H1 (cell line): ENCODE measurements around the gene MLANA. TPM values are rescaled to one million over a fixed set of nuclear protein-coding genes. Genes with fewer than 3 reads are reported as not detected.

Experiments
- CTCF ChIA-PET: fragments of 300-600 bp; sonication (Branson Sonifier 250); formaldehyde crosslinking; loops from one replicate; lab custom pipeline; 2021; ENCODE audit not compliant: partially characterized antibody; lab: Charles Lee
- POLR2A ChIA-PET: fragments of 300-600 bp; sonication (Branson Sonifier 250); formaldehyde crosslinking; loops from one replicate; lab custom pipeline; 2021; ENCODE audit warnings: inconsistent platforms; ENCODE audit not compliant: partially characterized antibody; lab: Charles Lee
- DNase-seq, 2 experiments: peaks; one replicate each; pipeline versions ENCODE4 v3.0.0 to v3.0.0-alpha.2; 2010 to 2022; ENCODE audit warnings: low spot score in 2 of 2, low read depth in 1 of 2, mixed read lengths in 1 of 2
- FAIRE-seq: peaks from 2 replicates; lab custom pipeline; 2011; peaks lifted over from hg19 to GRCh38; lab: Jason Lieb, UNC
- H2AFZ ChIP-seq: 2 replicates; pipeline ENCODE4 v1.8.1; 2012; ENCODE audit warnings: low read length, inconsistent platforms
- H2AK5ac ChIP-seq: 2 replicates; pipeline ENCODE4 v1.6.1; 2013; ENCODE audit warnings: low read depth, low read length
- H2BK120ac ChIP-seq: replicated peaks from 2 replicates; pipeline ENCODE3; 2013; ENCODE audit warnings: low read depth, low read length, inconsistent platforms
- H2BK12ac ChIP-seq: 2 replicates; pipeline ENCODE4 v1.6.1; 2013; ENCODE audit warnings: low read depth, low read length
- H2BK15ac ChIP-seq: 2 replicates; pipeline ENCODE4 v1.6.1; 2013; ENCODE audit warnings: low read length
- H2BK20ac ChIP-seq: 2 replicates; pipeline ENCODE4 v1.6.1; 2013; ENCODE audit warnings: low read length
- H2BK5ac ChIP-seq: 2 replicates; pipeline ENCODE4 v1.6.1; 2013; ENCODE audit warnings: low read depth, low read length
- H3K14ac ChIP-seq: 2 replicates; pipeline ENCODE4 v1.6.1; 2013; ENCODE audit warnings: inconsistent platforms; ENCODE audit not compliant: insufficient read length
- H3K18ac ChIP-seq: 2 replicates; pipeline ENCODE4 v1.6.1; 2013; ENCODE audit warnings: low read length; ENCODE audit errors: extremely low read depth
- H3K23ac ChIP-seq: 2 replicates; pipeline ENCODE4 v1.6.1; 2013; ENCODE audit warnings: inconsistent platforms; ENCODE audit not compliant: insufficient read length
- H3K23me2 ChIP-seq: 2 replicates; pipeline ENCODE4 v1.6.1; 2013; ENCODE audit warnings: low read depth, low read length
- H3K27ac ChIP-seq: 2 replicates; pipeline ENCODE4 v1.6.1; 2011; ENCODE audit warnings: low read depth, low read length, inconsistent platforms
- H3K27me3 ChIP-seq, 4 experiments: replicated peaks in 1 of 4; 1 replicate in 1 of 4; 2 replicates in 3 of 4; pipeline versions ENCODE4 v1.6.1 to v1.8.1; 2011 to 2013; ENCODE audit warnings: low read length in 3 of 4, mild to moderate bottlenecking in 3 of 4, inconsistent platforms in 2 of 4, mixed read lengths in 2 of 4, moderate library complexity in 1 of 4; ENCODE audit not compliant: control insufficient read depth in 3 of 4, insufficient read depth in 3 of 4; ENCODE audit errors: extremely low read depth in 1 of 4
- H3K36me3 ChIP-seq, 4 experiments: 2 replicates each; pipeline versions ENCODE4 v1.6.1 to v1.8.1; 2011 to 2013; ENCODE audit warnings: mild to moderate bottlenecking in 4 of 4, low read length in 3 of 4, moderate library complexity in 2 of 4, control low read depth in 1 of 4, inconsistent platforms in 1 of 4; ENCODE audit not compliant: insufficient read depth in 4 of 4, control insufficient read depth in 2 of 4
- H3K4ac ChIP-seq: replicated peaks from 2 replicates; pipeline ENCODE3; 2013; ENCODE audit warnings: low read length, low read depth, mixed read lengths, inconsistent platforms; ENCODE audit not compliant: insufficient read length
- H3K4me1 ChIP-seq, 4 experiments: replicated peaks in 1 of 4; 1 replicate in 1 of 4; 2 replicates in 3 of 4; pipeline versions ENCODE4 v1.6.1 to v1.8.1; 2011 to 2013; ENCODE audit warnings: low read length in 3 of 4, inconsistent platforms in 2 of 4, mixed read lengths in 1 of 4; ENCODE audit not compliant: insufficient read depth in 4 of 4, control insufficient read depth in 3 of 4
- H3K4me2 ChIP-seq, 2 experiments: 2 replicates each; pipeline versions ENCODE4 v1.6.1 to v1.8.1; 2011 to 2013; ENCODE audit warnings: low read depth in 2 of 2, low read length in 2 of 2, control low read depth in 1 of 2, inconsistent platforms in 1 of 2, mild to moderate bottlenecking in 1 of 2; ENCODE audit not compliant: insufficient read depth in 1 of 2
- H3K4me3 ChIP-seq, 4 experiments: fragments of 200-600, 300-600 bp in 1 of 4; sonication (generic), shearing (Covaris generic), sonication (Bioruptor Twin) in 1 of 4; 2 replicates each; pipeline versions ENCODE4 v1.5.1 to v1.8.1; 2011 to 2016; ENCODE audit warnings: low read length in 4 of 4, low read depth in 3 of 4, control low read depth in 2 of 4, inconsistent platforms in 2 of 4, mild to moderate bottlenecking in 2 of 4, mixed read lengths in 1 of 4, moderate library complexity in 1 of 4; ENCODE audit not compliant: insufficient read depth in 2 of 4; ENCODE audit errors: extremely low read depth in 1 of 4
- H3K56ac ChIP-seq: replicated peaks from 2 replicates; pipeline ENCODE3; 2013; ENCODE audit warnings: low read depth, mild to moderate bottlenecking, mixed read lengths, low read length, inconsistent platforms; ENCODE audit not compliant: insufficient read length
- H3K79me1 ChIP-seq: 2 replicates; pipeline ENCODE4 v1.6.1; 2013; ENCODE audit warnings: low read depth, low read length, control low read depth
- H3K79me2 ChIP-seq, 2 experiments: 2 replicates each; pipeline versions ENCODE4 v1.6.1 to v1.8.1; 2012 to 2013; ENCODE audit warnings: low read length in 2 of 2, mild to moderate bottlenecking in 2 of 2, inconsistent platforms in 1 of 2; ENCODE audit not compliant: insufficient read depth in 2 of 2, control insufficient read depth in 1 of 2
- H3K9ac ChIP-seq, 4 experiments: replicated peaks in 1 of 4; 1 replicate in 1 of 4; 2 replicates in 3 of 4; pipeline versions ENCODE4 v1.6.1 to v1.8.1; 2011 to 2013; ENCODE audit warnings: low read depth in 3 of 4, low read length in 3 of 4, control low read depth in 2 of 4, mild to moderate bottlenecking in 2 of 4, moderate library complexity in 2 of 4, inconsistent platforms in 1 of 4; ENCODE audit errors: extremely low read depth in 1 of 4
- H3K9me3 ChIP-seq, 2 experiments: 2 replicates each; pipeline versions ENCODE4 v1.6.1 to v1.8.1; 2012 to 2013; ENCODE audit warnings: mild to moderate bottlenecking in 2 of 2, moderate library complexity in 2 of 2, control low read depth in 1 of 2, inconsistent platforms in 1 of 2, low read depth in 1 of 2, low read length in 1 of 2, mixed read lengths in 1 of 2; ENCODE audit not compliant: insufficient read depth in 2 of 2
- H4K20me1 ChIP-seq, 2 experiments: replicated peaks in 1 of 2; 2 replicates each; pipeline versions ENCODE3 to v1.8.1; 2011 to 2013; ENCODE audit warnings: inconsistent platforms in 2 of 2, low read length in 2 of 2, mild to moderate bottlenecking in 1 of 2; ENCODE audit not compliant: insufficient read depth in 2 of 2, control insufficient read depth in 1 of 2
- H4K5ac ChIP-seq: 2 replicates; pipeline ENCODE4 v1.6.1; 2013; ENCODE audit warnings: low read length, low read depth, mixed read lengths, inconsistent platforms; ENCODE audit not compliant: insufficient read length
- H4K8ac ChIP-seq: 2 replicates; pipeline ENCODE4 v1.8.0; 2013; ENCODE audit warnings: mild to moderate bottlenecking, moderate library complexity, low read length, inconsistent platforms; ENCODE audit not compliant: insufficient read depth; ENCODE audit errors: extremely low read depth
- H4K91ac ChIP-seq: replicated peaks from 2 replicates; pipeline ENCODE3; 2013; ENCODE audit warnings: low read length, mixed read lengths, inconsistent platforms; ENCODE audit not compliant: insufficient read length
- KDM4A ChIP-seq: IDR thresholded peaks from one replicate; pipeline ENCODE4 v1.7.1; 2012; ENCODE audit warnings: low read depth, mild to moderate bottlenecking, moderate library complexity, low read length, inconsistent platforms; ENCODE audit not compliant: severe bottlenecking
- MAFK ChIP-seq: IDR thresholded peaks from 2 replicates; pipeline ENCODE4 v1.6.1; 2012; ENCODE audit warnings: low read depth, mild to moderate bottlenecking, improper control_type of control experiment, low read length
- NANOG ChIP-seq: IDR thresholded peaks from 2 replicates; pipeline ENCODE4 v1.6.1; 2011; ENCODE audit warnings: low read length, low read depth, mild to moderate bottlenecking, inconsistent platforms; ENCODE audit not compliant: insufficient read depth, poor library complexity, severe bottlenecking
- POLR2A ChIP-seq, 2 experiments: IDR thresholded peaks; 1 replicate in 1 of 2; 2 replicates in 1 of 2; pipeline ENCODE4 v1.6.1; 2011; ENCODE audit warnings: low read depth in 2 of 2, low read length in 2 of 2, mild to moderate bottlenecking in 2 of 2; ENCODE audit errors: control extremely low read depth in 1 of 2
- RBBP5 ChIP-seq: IDR thresholded peaks from 2 replicates; pipeline ENCODE4 v1.7.1; 2012; ENCODE audit warnings: low read depth, mild to moderate bottlenecking, inconsistent platforms, low read length, moderate library complexity, borderline replicate concordance
- RXRA ChIP-seq: IDR thresholded peaks from 2 replicates; pipeline ENCODE4 v1.6.1; 2011; ENCODE audit warnings: low read depth, mild to moderate bottlenecking, low read length, moderate library complexity; ENCODE audit not compliant: insufficient read depth
- SP4 ChIP-seq: IDR thresholded peaks from 2 replicates; pipeline ENCODE4 v1.6.1; 2012; ENCODE audit warnings: low read length, inconsistent platforms
- WGBS, 2 experiments: shearing (Covaris generic) in 1 of 2; methylation state at CpG; one replicate each; pipeline versions ENCODE4 v1.1.6 to v1.1.7; 2013 to 2015; ENCODE audit warnings: low lambda C conversion rate in 2 of 2, mixed read lengths in 2 of 2, inconsistent platforms in 1 of 2, low coverage in 1 of 2, missing lambda C conversion rate in 1 of 2; ENCODE audit not compliant: insufficient replicate concordance in 2 of 2, insufficient coverage in 1 of 2, insufficient read length in 1 of 2; ENCODE audit errors: extremely low coverage in 1 of 2, missing lambda C conversion rate in 1 of 2; 5-methylcytosine and 5-hydroxymethylcytosine counted together
- polyA plus RNA-seq, 7 experiments: library from polyadenylated mRNA; depleted of rRNA in 3 of 7; stranded (reverse) in 5 of 7; unstranded in 2 of 7; fragments of >200 nt in 5 of 7; fragments of 200-250 nt in 2 of 7; gene quantifications; 1 replicate in 5 of 7; 2 replicates in 1 of 7; 4 replicates in 1 of 7; pipeline versions ENCODE4 v1.2.1 to v1.2.3, GENCODE V29; 2011 to 2013; ENCODE audit warnings: missing spikeins in 2 of 7, mixed read lengths in 2 of 7
- total RNA-seq: library from RNA; stranded (reverse); fragmentation: NEBNext Ultra II Directional; extraction: Animal tissue kit (Norgen Biotek cat#: 25700); gene quantifications from 2 replicates; pipeline ENCODE4 v1.2.1, GENCODE V29; 2021

The MLANA gene
- total and polyA plus RNA-seq, 2 of the 8 experiments (the other 6 are each of a cell fraction or from before 2014, with no cell fraction given): not detected

DNA sequence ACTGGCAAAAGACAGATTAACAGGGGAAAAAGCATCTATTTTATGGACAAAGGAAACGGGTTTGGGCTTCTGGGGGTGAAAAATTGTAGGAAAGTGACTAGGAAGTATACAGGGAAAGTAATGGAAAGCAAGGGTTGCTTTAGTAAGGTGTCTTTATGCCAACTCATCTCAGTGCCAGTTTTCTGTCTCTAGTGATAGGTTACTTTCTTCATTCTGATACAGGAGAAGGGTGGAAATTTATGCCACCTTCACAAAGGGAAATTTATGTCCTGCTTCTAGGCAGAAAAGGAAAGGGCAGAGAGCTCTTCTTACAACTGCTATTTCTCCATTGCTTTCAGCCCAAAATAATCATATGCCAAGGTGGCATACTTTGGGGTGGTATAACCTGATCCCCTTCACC lies 37.7 kb upstream of the MLANA start:
- 78% methylated on average over 1 of the region's 1 CpG; no CpG with 5 or more reads in 1 of the 2 experiments for WGBS, 2 experiments
- no peaks in the 10 kb centered on the region for H3K79me1 ChIP-seq
- no peak overlapping the region for H2BK20ac ChIP-seq
- POLR2A ChIA-PET: interaction anchor here (0.6 kb wide), 1 partner anchor 19 kb away, joined by 3 read pairs; no protein-coding TSS in a partner anchor
- no peak overlapping the region for H2BK12ac ChIP-seq
- H3K23ac ChIP-seq: no peak overlapping the region
- DNase-seq (no peak), FAIRE-seq (no peak)
- H2BK15ac ChIP-seq: no peak overlapping the region
- H3K36me3 ChIP-seq: no peaks in the 10 kb centered on the region
- H4K91ac ChIP-seq: no peak overlapping the region
- no peaks in the 10 kb centered on the region for H3K79me2 ChIP-seq
- H3K27me3 ChIP-seq: no peaks in the 10 kb centered on the region
- H2BK5ac ChIP-seq: no peak overlapping the region
- no peak overlapping the region for H2AFZ ChIP-seq
- H4K5ac ChIP-seq: no peak overlapping the region
- no peak overlapping the region for H3K4me2 ChIP-seq
- no peak overlapping the region for H3K18ac ChIP-seq
- CTCF ChIA-PET: interaction anchor here (0.8 kb wide), 1 partner anchor 20 kb away, joined by 4 read pairs; the partner anchor contains the start of gene ERMP1
- no peaks in the 10 kb centered on the region for H3K23me2 ChIP-seq
- H2BK120ac ChIP-seq: no peak overlapping the region
- H3K27ac ChIP-seq: no peak overlapping the region
- H3K14ac ChIP-seq: no peak overlapping the region
- H2AK5ac ChIP-seq: no peak overlapping the region
- H3K9ac ChIP-seq: no peak overlapping the region
- H3K4me1 ChIP-seq: no peaks in the 10 kb centered on the region
- H4K20me1 ChIP-seq: no peaks in the 10 kb centered on the region
- no peaks in the 10 kb centered on the region for H3K9me3 ChIP-seq
- H4K8ac ChIP-seq: no peak overlapping the region
- H3K4ac ChIP-seq: no peak overlapping the region
- H3K4me3 ChIP-seq: no peak overlapping the region
- H3K56ac ChIP-seq: no peak overlapping the region
- TF ChIP-seq MAFK: no peak
- TF ChIP-seq RXRA: no peak
- no peak for TF ChIP-seq RBBP5
- TF ChIP-seq POLR2A (IDR thresholded peaks at IDR 0.05; ENCODE audit: control extremely low read depth in 1 of 2, low read depth in 2 of 2, low read length in 2 of 2): no peak
- TF ChIP-seq SP4: no peak
- no peak for TF ChIP-seq NANOG
- TF ChIP-seq KDM4A: no peak
